Measurements from ENCODE around the gene ROR1.

Gene ROR1

DNA sequence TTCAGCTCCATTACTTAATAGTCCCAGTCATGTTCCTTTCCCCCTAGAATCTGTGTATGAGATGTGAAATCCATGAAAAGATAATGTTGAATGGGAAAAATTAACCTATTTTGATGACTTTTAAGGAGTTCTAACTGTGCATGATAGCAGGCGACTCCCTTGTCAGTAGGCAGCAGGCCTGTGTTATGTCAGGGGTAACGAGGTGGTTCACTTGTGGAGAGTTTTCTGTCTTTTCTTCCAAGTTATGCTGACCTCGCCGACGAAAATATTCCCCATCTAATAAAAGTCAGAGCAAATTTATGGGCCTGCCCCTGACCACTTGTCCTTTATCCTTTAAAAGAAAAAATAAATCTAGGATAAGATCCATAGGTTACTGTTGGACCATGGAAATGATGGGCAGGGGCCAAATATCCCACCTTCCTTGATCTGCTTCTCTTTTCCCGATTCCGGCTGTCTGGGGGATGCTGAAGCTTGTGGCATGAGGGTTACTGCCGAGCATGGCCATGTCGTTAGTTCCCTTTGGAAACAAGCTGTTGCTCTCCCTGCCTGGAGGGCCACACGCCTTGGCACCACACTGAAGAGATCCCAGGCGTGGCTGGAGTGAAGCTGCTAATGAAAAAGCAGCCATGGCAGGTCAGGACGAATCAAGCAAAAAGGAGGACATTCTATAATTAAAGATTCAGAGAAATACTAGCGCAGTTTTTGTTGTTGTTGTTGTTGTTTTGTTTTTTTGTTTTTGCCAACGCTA, 93.8 kb downstream of the ROR1 start:
- no peak for DNase-seq (ENCODE audit: low read depth)
- H3K4me3 ChIP-seq (ENCODE audit: low read depth, low read length), result no peak overlapping the region
- TF ChIP-seq POLR2A (IDR thresholded peaks at IDR 0.05; ENCODE audit: extremely low read depth, insufficient read length) (no peak), MYC (IDR thresholded peaks at IDR 0.05; ENCODE audit: low read depth, low read length) (no peak)
- TF ChIP-seq, protein P1, sequence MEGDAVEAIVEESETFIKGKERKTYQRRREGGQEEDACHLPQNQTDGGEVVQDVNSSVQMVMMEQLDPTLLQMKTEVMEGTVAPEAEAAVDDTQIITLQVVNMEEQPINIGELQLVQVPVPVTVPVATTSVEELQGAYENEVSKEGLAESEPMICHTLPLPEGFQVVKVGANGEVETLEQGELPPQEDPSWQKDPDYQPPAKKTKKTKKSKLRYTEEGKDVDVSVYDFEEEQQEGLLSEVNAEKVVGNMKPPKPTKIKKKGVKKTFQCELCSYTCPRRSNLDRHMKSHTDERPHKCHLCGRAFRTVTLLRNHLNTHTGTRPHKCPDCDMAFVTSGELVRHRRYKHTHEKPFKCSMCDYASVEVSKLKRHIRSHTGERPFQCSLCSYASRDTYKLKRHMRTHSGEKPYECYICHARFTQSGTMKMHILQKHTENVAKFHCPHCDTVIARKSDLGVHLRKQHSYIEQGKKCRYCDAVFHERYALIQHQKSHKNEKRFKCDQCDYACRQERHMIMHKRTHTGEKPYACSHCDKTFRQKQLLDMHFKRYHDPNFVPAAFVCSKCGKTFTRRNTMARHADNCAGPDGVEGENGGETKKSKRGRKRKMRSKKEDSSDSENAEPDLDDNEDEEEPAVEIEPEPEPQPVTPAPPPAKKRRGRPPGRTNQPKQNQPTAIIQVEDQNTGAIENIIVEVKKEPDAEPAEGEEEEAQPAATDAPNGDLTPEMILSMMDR (IDR thresholded peaks at IDR 0.05; ENCODE audit: low read depth, low read length), result no peak
- TF ChIP-seq, protein P2, sequence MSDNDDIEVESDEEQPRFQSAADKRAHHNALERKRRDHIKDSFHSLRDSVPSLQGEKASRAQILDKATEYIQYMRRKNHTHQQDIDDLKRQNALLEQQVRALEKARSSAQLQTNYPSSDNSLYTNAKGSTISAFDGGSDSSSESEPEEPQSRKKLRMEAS (IDR thresholded peaks at IDR 0.05; ENCODE audit: low read depth, low read length), result no peak

DNA sequence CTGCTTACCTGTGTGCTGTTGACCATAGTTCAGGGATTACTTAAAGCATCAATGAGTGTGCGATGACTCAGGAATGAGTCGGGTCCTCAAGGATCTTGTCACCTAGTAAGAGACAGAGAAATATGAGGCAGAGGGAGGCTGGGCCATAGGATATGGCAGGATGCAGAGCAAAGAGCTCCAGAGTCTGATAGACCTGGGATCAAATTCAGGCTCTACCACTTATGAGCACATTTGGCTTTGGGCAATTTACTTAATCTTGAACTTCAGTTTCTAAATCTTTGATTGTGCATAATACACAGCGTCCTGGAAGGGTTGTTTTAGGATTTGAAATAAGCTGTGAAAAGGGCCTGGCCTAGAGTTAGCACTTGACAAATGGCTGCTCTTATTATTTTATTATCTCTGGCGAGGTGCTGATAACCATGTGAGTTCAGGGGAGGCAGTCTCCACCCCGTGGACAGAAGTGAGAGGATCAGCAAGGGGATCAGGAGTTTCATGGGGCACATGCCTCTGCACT, 94.5 kb downstream of the ROR1 start:
- H3K4me3 ChIP-seq (ENCODE audit: low read depth, low read length), result no peak overlapping the region
- TF ChIP-seq, protein P2 (IDR thresholded peaks at IDR 0.05; ENCODE audit: low read depth, low read length), result no peak
- no peak for TF ChIP-seq POLR2A (IDR thresholded peaks at IDR 0.05; ENCODE audit: extremely low read depth, insufficient read length)
- TF ChIP-seq MYC (IDR thresholded peaks at IDR 0.05; ENCODE audit: low read depth, low read length), result no peak
- TF ChIP-seq, protein P1 (IDR thresholded peaks at IDR 0.05; ENCODE audit: low read depth, low read length), result no peak
- no peak for DNase-seq (ENCODE audit: low read depth)

DNA sequence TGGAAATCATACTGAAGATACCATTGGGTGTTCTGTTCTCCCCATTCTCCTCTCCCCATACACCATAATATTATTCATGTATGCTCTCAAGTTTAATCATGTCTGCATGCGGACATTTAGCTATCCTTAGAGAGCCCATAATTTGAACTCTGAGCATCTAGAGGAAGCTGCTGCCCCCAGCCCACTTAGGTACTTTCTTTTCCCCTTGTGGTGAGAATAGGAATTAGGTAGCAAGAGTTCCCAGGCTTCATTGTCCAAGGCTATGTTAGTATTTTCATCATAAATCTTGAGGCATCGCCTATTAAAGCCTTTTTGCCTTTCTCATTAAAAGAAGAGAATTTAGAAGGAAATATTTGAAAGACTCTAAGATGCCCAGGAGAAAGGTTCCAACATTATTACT, 96.3 kb downstream of the ROR1 start:
- H3K4me3 ChIP-seq (ENCODE audit: low read depth, low read length), result no peak overlapping the region
- DNase-seq (ENCODE audit: low read depth), result no peak
- TF ChIP-seq, protein P2 (IDR thresholded peaks at IDR 0.05; ENCODE audit: low read depth, low read length), result no peak
- TF ChIP-seq, protein P1 (IDR thresholded peaks at IDR 0.05; ENCODE audit: low read depth, low read length), result no peak
- no peak for TF ChIP-seq MYC (IDR thresholded peaks at IDR 0.05; ENCODE audit: low read depth, low read length)

DNA sequence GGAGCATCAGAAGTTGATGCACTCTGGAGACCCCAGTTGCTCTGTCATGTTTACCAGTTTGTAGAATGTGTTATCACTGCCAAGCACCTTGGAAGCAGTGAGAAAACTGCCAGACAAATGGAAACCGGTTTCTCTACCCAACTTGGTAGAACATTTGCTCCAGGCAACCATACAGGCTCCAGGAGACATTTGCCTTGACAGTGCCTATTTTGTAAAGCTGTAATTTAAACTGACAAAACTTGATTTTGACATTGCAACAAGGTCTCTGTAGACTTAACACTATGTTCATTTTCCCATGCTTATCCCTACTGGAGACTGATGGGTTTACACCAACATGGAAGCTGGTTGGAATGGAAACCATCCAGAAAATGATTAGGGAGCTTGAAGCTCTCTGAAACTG, 97.6 kb downstream of the ROR1 start:
- no peak overlapping the region for H3K4me3 ChIP-seq (ENCODE audit: low read depth, low read length)
- TF ChIP-seq POLR2A (IDR thresholded peaks at IDR 0.05; ENCODE audit: extremely low read depth, insufficient read length), result no peak
- TF ChIP-seq MYC (IDR thresholded peaks at IDR 0.05; ENCODE audit: low read depth, low read length), result no peak
- TF ChIP-seq, protein P1 (IDR thresholded peaks at IDR 0.05; ENCODE audit: low read depth, low read length), result no peak
- TF ChIP-seq, protein P2 (IDR thresholded peaks at IDR 0.05; ENCODE audit: low read depth, low read length), result no peak
- no peak for DNase-seq (ENCODE audit: low read depth)

DNA sequence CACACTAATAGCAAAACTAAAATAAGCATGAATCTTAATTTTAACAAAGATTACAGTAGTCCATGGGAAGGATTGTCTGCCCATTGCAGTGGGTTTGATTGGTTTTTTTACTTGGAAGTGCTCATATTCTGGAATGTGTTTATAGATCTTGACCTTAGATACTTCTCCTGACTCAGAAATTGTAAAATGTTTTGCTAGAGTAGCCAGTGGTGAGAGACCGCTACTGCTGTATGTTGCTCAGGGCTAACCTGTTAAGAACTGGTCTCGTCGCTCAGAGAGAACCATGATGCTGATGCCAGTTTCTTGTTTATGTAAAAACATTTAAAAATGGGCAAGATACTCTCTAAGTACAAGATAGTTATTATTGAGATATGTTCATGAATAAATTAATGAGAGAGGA, 99.9 kb downstream of the ROR1 start:
- no peak for DNase-seq (ENCODE audit: low read depth)
- TF ChIP-seq, protein P1 (IDR thresholded peaks at IDR 0.05; ENCODE audit: low read depth, low read length), result no peak
- TF ChIP-seq POLR2A (IDR thresholded peaks at IDR 0.05; ENCODE audit: extremely low read depth, insufficient read length) (no peak), MYC (IDR thresholded peaks at IDR 0.05; ENCODE audit: low read depth, low read length) (no peak)
- TF ChIP-seq, protein P2 (IDR thresholded peaks at IDR 0.05; ENCODE audit: low read depth, low read length), result no peak
- H3K4me3 ChIP-seq (ENCODE audit: low read depth, low read length), result no peak overlapping the region
